Tibial artery (tissue), 4 donors: Measurements from ENCODE around the gene SYDE1.

Experiments used
- DNase-seq, 2 donors: peaks; one replicate each; pipeline ENCODE4 v3.0.0-alpha.2; 2019
- H3K27ac ChIP-seq, 2 donors: fragments of 200-600 bp; sonication (generic) in 1 of 2; 1 replicate in 1 of 2; 2 replicates in 1 of 2; pipeline ENCODE4 v1.5.1; 2018 to 2019; ENCODE audit warnings: mild to moderate bottlenecking in 1 of 2
- H3K27me3 ChIP-seq, 2 donors: fragments of 200-600 bp; sonication (generic) in 1 of 2; one replicate each; pipeline versions ENCODE4 v1.5.1 to v1.6.0; 2016 to 2019
- H3K36me3 ChIP-seq, 3 donors: fragments of 200-600 bp; sonication (generic) in 2 of 3; one replicate each; pipeline ENCODE4 v1.5.1; 2016 to 2019; ENCODE audit warnings: mild to moderate bottlenecking in 2 of 3
- H3K4me1 ChIP-seq, 4 donors: fragments of 200-600 bp; sonication (generic) in 2 of 4; 1 replicate in 3 of 4; 2 replicates in 1 of 4; pipeline ENCODE4 v1.5.1; 2016 to 2019
- H3K4me3 ChIP-seq, 2 donors: fragments of 200-600 bp; sonication (generic) in 1 of 2; 1 replicate in 1 of 2; 2 replicates in 1 of 2; pipeline ENCODE4 v1.5.1; 2018 to 2019; ENCODE audit warnings: mild to moderate bottlenecking in 2 of 2
- H3K9me3 ChIP-seq, 3 donors: fragments of 200-600 bp; sonication (generic) in 1 of 3; one replicate each; pipeline ENCODE4 v1.5.1; 2016 to 2019
- intact Hi-C: fragments of 100-400 bp; cut with DNase I; formaldehyde crosslinking; loops from one replicate; pipeline ENCODE4 v1.15.0; 2023; ENCODE audit warnings: low total_unique reads
- TF ChIP-seq, protein P1 (sequence below), 2 experiments: fragments of 200-600 bp in 1 of 2; fragments of 450-650 bp in 1 of 2; IDR thresholded peaks; one replicate each; pipeline ENCODE4 v1.5.1; 2017 to 2019; ENCODE audit warnings: antibody characterized with exemption in 2 of 2, mild to moderate bottlenecking in 1 of 2, moderate library complexity in 1 of 2

The SYDE1 gene

DNA sequence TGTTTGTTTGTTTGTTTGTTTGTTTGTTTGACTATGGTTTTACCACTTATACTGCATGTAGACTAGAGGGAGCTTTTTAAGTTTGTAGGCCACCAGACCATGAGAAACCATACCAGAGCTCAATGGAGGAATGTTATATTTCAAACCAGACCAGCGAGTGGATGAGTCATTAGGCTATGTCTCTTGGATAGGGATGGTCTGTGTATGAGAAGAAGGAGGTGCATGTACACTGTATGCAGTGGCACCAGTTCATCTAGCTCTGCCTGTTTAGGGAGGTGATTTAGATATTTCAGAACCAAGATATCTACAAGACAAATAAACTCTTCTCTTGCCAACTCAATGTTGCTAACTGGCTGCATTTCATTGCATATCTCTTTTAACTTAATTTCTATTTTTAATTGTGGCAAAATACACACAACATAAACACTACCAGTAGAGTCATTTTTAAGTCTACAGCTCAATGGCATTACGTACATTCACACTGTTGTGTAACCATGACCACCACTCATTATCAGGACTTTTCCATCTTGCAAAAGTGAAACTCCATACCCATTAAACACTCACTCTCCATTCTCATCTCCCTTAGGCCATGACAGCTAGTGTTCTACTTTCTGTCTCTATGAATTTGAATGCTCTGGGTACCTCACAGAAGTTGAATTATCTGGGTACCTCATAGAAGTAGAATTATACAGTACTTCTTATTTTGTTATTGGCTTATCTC lies 29.2 kb downstream of the SYDE1 start:
- Histone ChIP-seq H3K36me3 (no peaks in the 10 kb centered on the region), H3K4me1 (no peaks in the 10 kb centered on the region), H3K27me3 (no peaks in the 10 kb centered on the region), H3K9me3 (peaks cover 0 to 6% (median 0%) of the 10 kb centered on the region in 3 donors), H3K4me3 (no peak overlapping the region), H3K27ac (no peak overlapping the region)
- intact Hi-C loops: no loop called here
- no peak for DNase-seq
- TF ChIP-seq, protein P1, sequence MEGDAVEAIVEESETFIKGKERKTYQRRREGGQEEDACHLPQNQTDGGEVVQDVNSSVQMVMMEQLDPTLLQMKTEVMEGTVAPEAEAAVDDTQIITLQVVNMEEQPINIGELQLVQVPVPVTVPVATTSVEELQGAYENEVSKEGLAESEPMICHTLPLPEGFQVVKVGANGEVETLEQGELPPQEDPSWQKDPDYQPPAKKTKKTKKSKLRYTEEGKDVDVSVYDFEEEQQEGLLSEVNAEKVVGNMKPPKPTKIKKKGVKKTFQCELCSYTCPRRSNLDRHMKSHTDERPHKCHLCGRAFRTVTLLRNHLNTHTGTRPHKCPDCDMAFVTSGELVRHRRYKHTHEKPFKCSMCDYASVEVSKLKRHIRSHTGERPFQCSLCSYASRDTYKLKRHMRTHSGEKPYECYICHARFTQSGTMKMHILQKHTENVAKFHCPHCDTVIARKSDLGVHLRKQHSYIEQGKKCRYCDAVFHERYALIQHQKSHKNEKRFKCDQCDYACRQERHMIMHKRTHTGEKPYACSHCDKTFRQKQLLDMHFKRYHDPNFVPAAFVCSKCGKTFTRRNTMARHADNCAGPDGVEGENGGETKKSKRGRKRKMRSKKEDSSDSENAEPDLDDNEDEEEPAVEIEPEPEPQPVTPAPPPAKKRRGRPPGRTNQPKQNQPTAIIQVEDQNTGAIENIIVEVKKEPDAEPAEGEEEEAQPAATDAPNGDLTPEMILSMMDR (IDR thresholded peaks at IDR 0.05): no peak

DNA sequence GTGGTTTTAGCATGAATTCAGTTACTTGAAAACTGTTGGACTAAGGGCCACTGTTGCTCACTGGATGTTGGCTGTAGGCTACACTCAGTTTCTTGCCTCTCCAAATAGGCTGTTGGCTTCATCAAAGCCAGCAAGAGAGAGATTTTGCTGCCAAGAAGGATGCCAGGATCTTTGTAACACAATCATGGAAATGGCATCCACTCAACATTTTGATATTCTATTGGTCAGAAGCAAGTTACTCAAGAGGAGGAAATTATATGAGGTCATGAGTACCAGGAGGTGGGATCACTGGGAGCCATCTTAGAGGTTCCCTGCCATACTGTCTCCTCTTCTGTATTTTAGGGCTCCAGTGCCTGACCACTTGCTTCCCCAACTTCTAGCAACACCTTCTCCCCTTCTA lies 30.6 kb downstream of the SYDE1 start:
- Histone ChIP-seq H3K27me3 (no peaks in the 10 kb centered on the region), H3K4me1 (no peaks in the 10 kb centered on the region), H3K36me3 (no peaks in the 10 kb centered on the region), H3K9me3 (peaks cover 0 to 6% (median 0%) of the 10 kb centered on the region in 3 donors), H3K4me3 (no peak overlapping the region), H3K27ac (no peak overlapping the region)
- DNase-seq: no peak
- intact Hi-C loops: no loop called here
- TF ChIP-seq, protein P1 (IDR thresholded peaks at IDR 0.05): no peak

DNA sequence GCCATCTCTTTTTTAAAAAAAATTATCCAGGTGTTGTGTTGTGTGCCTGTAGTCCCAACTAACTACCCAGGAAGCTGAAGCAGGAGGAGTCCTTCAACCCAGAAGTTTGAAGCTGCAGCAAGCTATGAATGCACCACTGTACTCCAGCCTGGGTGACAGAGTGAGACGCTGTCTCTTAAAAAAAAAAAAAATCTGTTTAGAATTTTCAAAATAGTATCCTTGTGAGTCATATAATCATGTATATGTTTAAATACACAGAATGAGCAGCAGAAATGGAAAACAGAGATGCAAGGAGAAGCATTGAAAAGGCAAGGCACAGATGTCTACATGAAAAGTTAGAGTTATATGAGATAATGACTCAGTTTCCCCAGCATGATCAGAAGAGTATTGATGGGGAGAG lies 31.2 kb downstream of the SYDE1 start:
- H3K27me3 ChIP-seq: no peaks in the 10 kb centered on the region
- no peaks in the 10 kb centered on the region for H3K36me3 ChIP-seq
- no peak overlapping the region for H3K27ac ChIP-seq
- intact Hi-C loops: no loop called here
- no peaks in the 10 kb centered on the region for H3K4me1 ChIP-seq
- TF ChIP-seq, protein P1 (IDR thresholded peaks at IDR 0.05): no peak
- no peak overlapping the region for H3K4me3 ChIP-seq
- peaks cover 0 to 6% (median 0%) of the 10 kb centered on the region in 3 donors for H3K9me3 ChIP-seq
- no peak for DNase-seq

DNA sequence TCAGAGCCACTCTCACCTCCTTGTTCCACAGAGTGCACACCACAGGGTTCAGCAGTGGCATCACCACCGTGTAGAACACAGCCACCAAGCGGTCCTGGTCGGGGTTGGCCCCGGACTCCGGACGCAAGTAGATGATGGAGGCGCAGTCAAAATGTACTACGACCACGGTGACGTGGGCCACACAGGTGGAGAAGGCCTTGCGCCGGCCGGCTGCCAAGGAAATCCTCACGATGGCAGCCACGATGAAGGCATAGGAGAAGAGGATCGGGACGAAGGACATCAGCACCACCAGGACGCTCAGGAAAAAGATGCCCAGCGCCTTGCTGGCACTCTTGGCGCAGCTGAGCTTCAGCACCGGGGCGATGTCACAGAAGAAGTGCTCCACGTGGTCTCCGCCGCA lies 33.9 kb downstream of the SYDE1 start:
- Histone ChIP-seq H3K4me3 (no peak overlapping the region), H3K27me3 (no peaks in the 10 kb centered on the region), H3K36me3 (no peaks in the 10 kb centered on the region), H3K4me1 (peaks cover 0 to 2% (median 0%) of the 10 kb centered on the region in 4 donors), H3K27ac (no peak overlapping the region), H3K9me3 (peaks cover 0 to 6% (median 0%) of the 10 kb centered on the region in 3 donors)
- no peak for DNase-seq
- TF ChIP-seq, protein P1 (IDR thresholded peaks at IDR 0.05): no peak
- intact Hi-C loops: no loop called here

DNA sequence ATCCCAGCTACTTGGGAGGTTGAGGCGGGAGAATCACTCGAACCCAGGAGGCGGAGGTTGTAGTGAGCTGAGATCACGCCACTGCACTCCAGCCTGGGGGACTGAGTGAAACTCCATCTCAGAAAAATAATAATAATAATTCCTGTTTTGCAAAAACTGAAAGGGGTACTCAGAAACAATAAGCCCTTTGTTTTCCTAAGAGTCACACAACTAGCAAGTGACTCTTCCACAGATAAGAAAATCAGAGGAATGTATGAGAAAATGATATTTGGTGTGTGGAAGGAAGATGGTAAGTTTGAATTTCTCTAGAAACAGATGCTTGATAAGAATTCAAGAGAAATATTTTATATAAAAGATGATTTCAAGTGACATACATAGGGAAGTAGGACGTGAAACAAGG lies 35.1 kb downstream of the SYDE1 start:
- intact Hi-C loops: no loop called here
- Histone ChIP-seq H3K27me3 (no peaks in the 10 kb centered on the region), H3K9me3 (peaks cover 0 to 6% (median 0%) of the 10 kb centered on the region in 3 donors), H3K4me3 (no peak overlapping the region), H3K36me3 (no peaks in the 10 kb centered on the region), H3K27ac (no peak overlapping the region), H3K4me1 (peaks cover 0 to 5% (median 0%) of the 10 kb centered on the region in 4 donors)
- no peak for DNase-seq
- TF ChIP-seq, protein P1 (IDR thresholded peaks at IDR 0.05): no peak
